Measurements from ENCODE around the gene DOCK2. TPM values are rescaled to one million over a fixed set of nuclear protein-coding genes. Genes with fewer than 3 reads are reported as not detected.

DOCK2 gene
- total RNA-seq, 1 donor from 2014 or later, result 0.77 TPM

DNA sequence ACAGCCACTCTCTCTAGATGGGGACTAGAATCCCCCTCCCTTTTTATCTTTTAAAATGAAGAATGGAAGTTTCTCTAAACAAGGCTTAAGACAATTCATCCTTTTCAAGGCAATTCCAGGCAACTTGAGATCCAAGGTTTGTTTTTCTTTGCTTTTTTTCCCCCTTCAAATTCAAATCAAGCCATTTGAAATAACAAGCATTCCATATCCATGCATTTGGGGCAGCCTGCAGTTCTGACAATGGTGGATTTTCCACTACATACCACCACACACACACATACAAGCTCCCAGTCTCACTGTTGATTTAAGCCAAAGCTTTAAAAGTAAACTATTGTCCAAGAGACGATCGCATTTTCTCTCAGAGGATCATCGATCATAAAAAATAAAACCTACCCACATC is 342.8 kb downstream of the DOCK2 start:
- TF ChIP-seq CTCF (conservative IDR thresholded peaks at IDR 0.05), result no peak
- H3K36me3 Mint-ChIP-seq (ENCODE audit: low read depth), result no peaks in the 10 kb centered on the region
- H3K27ac Mint-ChIP-seq (ENCODE audit: unreplicated experiment), result no peak overlapping the region
- H3K27me3 Mint-ChIP-seq (ENCODE audit: low read depth), result peaks cover 17% of the 10 kb centered on the region
- H3K9me3 Mint-ChIP-seq, result no peaks in the 10 kb centered on the region
- no peak for DNase-seq (ENCODE audit: low read depth, low spot score)
- H3K4me1 Mint-ChIP-seq, result peaks cover 36% of the 10 kb centered on the region
- H3K4me3 Mint-ChIP-seq, result peak overlapping the region; percentile 76

GRCh38 chr5:169980418-169981053 is 343.5 kb downstream of the DOCK2 start, which contains the start of gene INSYN2B:
Gene INSYN2B, minus strand, starts transcription at chr5:169980495. Its CDS starts 96,597 bp downstream, at chr5:169883898.
- Mint-ChIP-seq H3K9me3 (no peaks in the 10 kb centered on the region), H3K36me3 (ENCODE audit: low read depth) (no peaks in the 10 kb centered on the region), H3K27ac (ENCODE audit: unreplicated experiment) (no peak within 1 kb of the TSS), H3K4me3 (peak within 1 kb of the TSS; percentile 76), H3K4me1 (peaks cover 36% of the 10 kb centered on the region), H3K27me3 (ENCODE audit: low read depth) (peaks cover 17% of the 10 kb centered on the region)
- peak; percentile 80 for DNase-seq (ENCODE audit: low read depth, low spot score)
- peak; percentile 80 for TF ChIP-seq CTCF (conservative IDR thresholded peaks at IDR 0.05)

DNA sequence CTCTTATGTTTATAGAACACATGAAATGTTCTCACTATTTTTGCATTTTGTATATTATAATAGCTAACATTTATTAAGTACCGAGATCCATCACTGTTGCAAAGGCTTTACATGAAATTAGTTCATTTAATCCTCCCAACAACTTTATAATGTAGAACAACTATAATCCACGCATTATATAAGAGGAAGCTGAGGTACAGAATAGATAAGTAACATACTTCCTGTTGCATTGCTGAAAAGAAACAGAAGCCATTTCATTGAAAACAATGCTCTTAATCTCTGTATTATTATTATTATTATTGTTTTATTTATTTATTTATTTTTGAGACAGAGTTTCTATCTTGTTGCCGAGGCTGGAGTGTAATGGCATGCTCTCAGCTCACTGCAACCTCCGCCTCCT is 351.1 kb downstream of the DOCK2 start:
- H3K9me3 Mint-ChIP-seq, result no peaks in the 10 kb centered on the region
- peaks cover 6% of the 10 kb centered on the region for H3K4me1 Mint-ChIP-seq
- no peak overlapping the region for H3K27ac Mint-ChIP-seq (ENCODE audit: unreplicated experiment)
- H3K27me3 Mint-ChIP-seq (ENCODE audit: low read depth), result peaks cover 15% of the 10 kb centered on the region
- H3K36me3 Mint-ChIP-seq (ENCODE audit: low read depth), result no peaks in the 10 kb centered on the region
- DNase-seq (ENCODE audit: low read depth, low spot score), result no peak
- no peak for TF ChIP-seq CTCF (conservative IDR thresholded peaks at IDR 0.05)
- no peak overlapping the region for H3K4me3 Mint-ChIP-seq

GRCh38 chr5:169988947-169989346 is 351.9 kb downstream of the DOCK2 start:
- Mint-ChIP-seq H3K4me3 (no peak overlapping the region), H3K27me3 (ENCODE audit: low read depth) (peaks cover 15% of the 10 kb centered on the region), H3K27ac (ENCODE audit: unreplicated experiment) (no peak overlapping the region), H3K4me1 (peaks cover 7% of the 10 kb centered on the region), H3K9me3 (no peaks in the 10 kb centered on the region), H3K36me3 (ENCODE audit: low read depth) (no peaks in the 10 kb centered on the region)
- DNase-seq (ENCODE audit: low read depth, low spot score), result no peak
- no peak for TF ChIP-seq CTCF (conservative IDR thresholded peaks at IDR 0.05)

- H3K4me1 Mint-ChIP-seq, result peaks cover 7% of the 10 kb centered on the region
- peaks cover 12% of the 10 kb centered on the region for H3K27me3 Mint-ChIP-seq (ENCODE audit: low read depth)
- H3K9me3 Mint-ChIP-seq, result no peaks in the 10 kb centered on the region
- DNase-seq (ENCODE audit: low read depth, low spot score), result no peak
- H3K4me3 Mint-ChIP-seq, result no peak overlapping the region
- no peak overlapping the region for H3K27ac Mint-ChIP-seq (ENCODE audit: unreplicated experiment)
- no peaks in the 10 kb centered on the region for H3K36me3 Mint-ChIP-seq (ENCODE audit: low read depth)
- TF ChIP-seq CTCF (conservative IDR thresholded peaks at IDR 0.05), result no peak
These were observed 352.3 kb downstream of the DOCK2 start for GRCh38 chr5:169989365-169989764.
